K562 (cell line): ENCODE results near the gene LONRF3. TPM values are rescaled to one million over a fixed set of nuclear protein-coding genes. Genes with fewer than 3 reads are reported as not detected.

Experiments used
- CBFB ChIP-seq: sonication (generic); formaldehyde crosslinking; IDR thresholded peaks from 2 replicates; pipeline ENCODE4 v1.4.0; 2020; ENCODE audit warnings: mild to moderate bottlenecking, missing genetic modification reagents
- DMBX1 ChIP-seq: fragments of 250-450 bp; sonication (Bioruptor Pico); IDR thresholded peaks from 2 replicates; pipeline ENCODE4 v1.8.0; 2022; ENCODE audit warnings: inconsistent platforms, mild to moderate bottlenecking, moderate library complexity, borderline replicate concordance
- FOXA1 ChIP-seq: fragments of 450-650 bp; IDR thresholded peaks from 2 replicates; pipeline ENCODE4 v1.6.1; 2016; ENCODE audit warnings: mild to moderate bottlenecking, borderline replicate concordance
- GTF2E2 ChIP-seq: fragments of 200-800 bp; sonication (Bioruptor generic); IDR thresholded peaks from 2 replicates; pipeline ENCODE4 v1.6.1; 2016; ENCODE audit warnings: missing genetic modification characterization, missing compliant biosample characterization
- HNRNPUL1 ChIP-seq: fragments of 200-400 bp; formaldehyde crosslinking; IDR thresholded peaks from 2 replicates; pipeline ENCODE4 v1.6.1; 2017; ENCODE audit warnings: low read length
- KLF6 ChIP-seq: fragments of 250-450 bp; sonication (Bioruptor Pico); IDR thresholded peaks from 2 replicates; pipeline ENCODE4 v1.4.0; 2020; ENCODE audit warnings: mild to moderate bottlenecking, moderate library complexity, borderline replicate concordance
- MCM7 ChIP-seq, 2 experiments: fragments of 450-650 bp; IDR thresholded peaks; 2 replicates each; pipeline ENCODE4 v1.6.1; 2016 to 2018
- PHF20 ChIP-seq: fragments of 450-650 bp; IDR thresholded peaks from 2 replicates; pipeline ENCODE4 v1.6.1; 2018; ENCODE audit not compliant: partially characterized antibody
- SREBF1 ChIP-seq: fragments of 150-350 bp; IDR thresholded peaks from 2 replicates; pipeline ENCODE4 v1.6.1; 2014; ENCODE audit warnings: antibody characterized with exemption, low read depth, low read length, borderline replicate concordance
- STAT6 ChIP-seq: sonication (generic); formaldehyde crosslinking; IDR thresholded peaks from 2 replicates; pipeline ENCODE4 v1.8.1; 2023; ENCODE audit warnings: mild to moderate bottlenecking, missing genetic modification reagents
- TAF7 ChIP-seq: fragments of 450-650 bp; IDR thresholded peaks from 2 replicates; pipeline ENCODE4 v1.6.1; 2016; ENCODE audit warnings: missing genetic modification characterization, missing compliant biosample characterization
- TAF9B ChIP-seq: fragments of 450-650 bp; IDR thresholded peaks from 2 replicates; pipeline ENCODE4 v1.6.1; 2018; ENCODE audit warnings: mild to moderate bottlenecking; ENCODE audit not compliant: partially characterized antibody
- TRIM28 ChIP-seq: fragments of 450-650 bp; IDR thresholded peaks from 2 replicates; pipeline ENCODE4 v1.6.1; 2017
- ZC3H11A ChIP-seq: IDR thresholded peaks from 2 replicates; pipeline ENCODE4 v1.6.1; 2012; ENCODE audit warnings: low read depth, low read length, improper control_type of control experiment
- ZKSCAN1 ChIP-seq: fragments of 150-350 bp; IDR thresholded peaks from 2 replicates; pipeline ENCODE4 v1.6.1; 2016; ENCODE audit warnings: low read depth, low read length
- ZNF197 ChIP-seq: fragments of 200-800 bp; sonication (Bioruptor generic); IDR thresholded peaks from 2 replicates; pipeline ENCODE4 v1.6.1; 2016; ENCODE audit warnings: low read depth, missing genetic modification characterization, missing compliant biosample characterization
- ZNF212 ChIP-seq: fragments of 450-650 bp; formaldehyde crosslinking; IDR thresholded peaks from 2 replicates; pipeline ENCODE4 v1.4.0; 2020; ENCODE audit warnings: mild to moderate bottlenecking
- ZNF444 ChIP-seq: fragments of 250-450 bp; sonication (Bioruptor Pico); IDR thresholded peaks from 2 replicates; pipeline ENCODE4 v1.4.0; 2020; ENCODE audit warnings: mild to moderate bottlenecking, moderate library complexity
- ZNF830 ChIP-seq: fragments of 250-450 bp; sonication (Bioruptor Pico); IDR thresholded peaks from 2 replicates; pipeline ENCODE4 v1.5.0; 2021; ENCODE audit warnings: mild to moderate bottlenecking
- polyA plus RNA-seq, 8 experiments: library from polyadenylated mRNA; depleted of rRNA in 4 of 8; stranded (reverse) in 5 of 8; unstranded in 3 of 8; fragments of >200 nt; fragmentation: Nextera tagmentation in 2 of 8; fragmentation: Illumina TruSeq in 1 of 8; extraction: Ambion mirVana in 2 of 8; extraction: Trizol in 1 of 8; gene quantifications; 2 replicates each; pipeline versions ENCODE4 v1.2.1 to v1.2.3, GENCODE V29; 2011 to 2014; ENCODE audit warnings: inconsistent platforms in 1 of 8, missing spikeins in 1 of 8
- total RNA-seq, 7 experiments: library from RNA; depleted of rRNA in 6 of 7; stranded (reverse); fragments of >200 nt in 6 of 7; fragmentation: Illumina TruSeq in 2 of 7; extraction: Trizol in 2 of 7; gene quantifications; 2 replicates each; pipeline versions ENCODE4 v1.2.1 to v1.2.3, GENCODE V29; 2011 to 2021; ENCODE audit warnings: low replicate concordance in 1 of 7
- TF ChIP-seq, protein P1 (sequence below): fragments of 450-650 bp; IDR thresholded peaks from 2 replicates; pipeline ENCODE4 v1.6.1; 2016; ENCODE audit warnings: low read depth
- TF ChIP-seq, protein P2 (sequence below): sonication (generic); formaldehyde crosslinking; IDR thresholded peaks from 2 replicates; pipeline ENCODE4 v1.9.0; 2022; ENCODE audit warnings: mild to moderate bottlenecking, missing genetic modification reagents

The LONRF3 gene
- total and polyA plus RNA-seq, 9 of the 15 experiments (the other 6 are each of a cell fraction or from before 2014, with no cell fraction given): 1.3 to 22.0 (median 8.7) TPM

GRCh38 chrX:118943102-118943501 lies 31.3 kb upstream of the LONRF3 start (continued):
- TF ChIP-seq, protein P1, sequence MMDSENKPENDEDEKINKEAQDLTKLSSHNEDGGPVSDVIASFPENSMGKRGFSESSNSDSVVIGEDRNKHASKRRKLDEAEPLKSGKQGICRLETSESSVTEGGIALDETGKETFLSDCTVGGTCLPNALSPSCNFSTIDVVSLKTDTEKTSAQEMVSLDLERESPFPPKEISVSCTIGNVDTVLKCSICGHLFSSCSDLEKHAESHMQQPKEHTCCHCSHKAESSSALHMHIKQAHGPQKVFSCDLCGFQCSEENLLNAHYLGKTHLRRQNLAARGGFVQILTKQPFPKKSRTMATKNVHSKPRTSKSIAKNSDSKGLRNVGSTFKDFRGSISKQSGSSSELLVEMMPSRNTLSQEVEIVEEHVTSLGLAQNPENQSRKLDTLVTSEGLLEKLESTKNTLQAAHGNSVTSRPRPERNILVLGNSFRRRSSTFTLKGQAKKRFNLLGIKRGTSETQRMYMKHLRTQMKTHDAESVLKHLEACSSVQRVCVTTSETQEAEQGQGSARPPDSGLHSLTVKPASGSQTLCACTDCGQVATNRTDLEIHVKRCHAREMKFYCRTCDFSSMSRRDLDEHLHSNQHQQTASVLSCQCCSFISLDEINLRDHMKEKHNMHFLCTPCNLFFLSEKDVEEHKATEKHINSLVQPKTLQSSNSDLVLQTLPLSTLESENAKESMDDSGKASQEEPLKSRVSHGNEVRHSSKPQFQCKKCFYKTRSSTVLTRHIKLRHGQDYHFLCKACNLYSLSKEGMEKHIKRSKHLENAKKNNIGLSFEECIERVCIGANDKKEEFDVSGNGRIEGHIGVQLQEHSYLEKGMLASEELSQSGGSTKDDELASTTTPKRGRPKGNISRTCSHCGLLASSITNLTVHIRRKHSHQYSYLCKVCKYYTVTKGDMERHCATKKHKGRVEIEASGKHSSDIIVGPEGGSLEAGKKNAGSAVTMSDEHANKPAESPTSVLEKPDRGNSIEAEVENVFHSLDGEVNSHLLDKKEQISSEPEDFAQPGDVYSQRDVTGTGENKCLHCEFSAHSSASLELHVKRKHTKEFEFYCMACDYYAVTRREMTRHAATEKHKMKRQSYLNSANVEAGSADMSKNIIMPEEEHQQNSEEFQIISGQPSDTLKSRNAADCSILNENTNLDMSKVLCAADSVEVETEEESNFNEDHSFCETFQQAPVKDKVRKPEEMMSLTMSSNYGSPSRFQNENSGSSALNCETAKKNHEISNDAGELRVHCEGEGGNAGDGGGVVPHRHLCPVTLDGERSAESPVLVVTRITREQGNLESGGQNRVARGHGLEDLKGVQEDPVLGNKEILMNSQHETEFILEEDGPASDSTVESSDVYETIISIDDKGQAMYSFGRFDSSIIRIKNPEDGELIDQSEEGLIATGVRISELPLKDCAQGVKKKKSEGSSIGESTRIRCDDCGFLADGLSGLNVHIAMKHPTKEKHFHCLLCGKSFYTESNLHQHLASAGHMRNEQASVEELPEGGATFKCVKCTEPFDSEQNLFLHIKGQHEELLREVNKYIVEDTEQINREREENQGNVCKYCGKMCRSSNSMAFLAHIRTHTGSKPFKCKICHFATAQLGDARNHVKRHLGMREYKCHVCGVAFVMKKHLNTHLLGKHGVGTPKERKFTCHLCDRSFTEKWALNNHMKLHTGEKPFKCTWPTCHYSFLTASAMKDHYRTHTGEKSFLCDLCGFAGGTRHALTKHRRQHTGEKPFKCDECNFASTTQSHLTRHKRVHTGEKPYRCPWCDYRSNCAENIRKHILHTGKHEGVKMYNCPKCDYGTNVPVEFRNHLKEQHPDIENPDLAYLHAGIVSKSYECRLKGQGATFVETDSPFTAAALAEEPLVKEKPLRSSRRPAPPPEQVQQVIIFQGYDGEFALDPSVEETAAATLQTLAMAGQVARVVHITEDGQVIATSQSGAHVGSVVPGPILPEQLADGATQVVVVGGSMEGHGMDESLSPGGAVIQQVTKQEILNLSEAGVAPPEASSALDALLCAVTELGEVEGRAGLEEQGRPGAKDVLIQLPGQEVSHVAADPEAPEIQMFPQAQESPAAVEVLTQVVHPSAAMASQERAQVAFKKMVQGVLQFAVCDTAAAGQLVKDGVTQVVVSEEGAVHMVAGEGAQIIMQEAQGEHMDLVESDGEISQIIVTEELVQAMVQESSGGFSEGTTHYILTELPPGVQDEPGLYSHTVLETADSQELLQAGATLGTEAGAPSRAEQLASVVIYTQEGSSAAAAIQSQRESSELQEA: no peak
- TF ChIP-seq ZNF212 (CRISPR knock-in tag): no peak
- no peak for TF ChIP-seq GTF2E2
- TF ChIP-seq ZC3H11A: no peak
- no peak for TF ChIP-seq HNRNPUL1
- TF ChIP-seq PHF20: no peak
- TF ChIP-seq KLF6: no peak
- TF ChIP-seq CBFB: no peak
- no peak for TF ChIP-seq DMBX1 (CRISPR knock-in tag)
- TF ChIP-seq TAF7 (tag): no peak
- no peak for TF ChIP-seq TRIM28
- TF ChIP-seq, protein P2, sequence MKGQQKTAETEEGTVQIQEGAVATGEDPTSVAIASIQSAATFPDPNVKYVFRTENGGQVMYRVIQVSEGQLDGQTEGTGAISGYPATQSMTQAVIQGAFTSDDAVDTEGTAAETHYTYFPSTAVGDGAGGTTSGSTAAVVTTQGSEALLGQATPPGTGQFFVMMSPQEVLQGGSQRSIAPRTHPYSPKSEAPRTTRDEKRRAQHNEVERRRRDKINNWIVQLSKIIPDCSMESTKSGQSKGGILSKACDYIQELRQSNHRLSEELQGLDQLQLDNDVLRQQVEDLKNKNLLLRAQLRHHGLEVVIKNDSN: no peak
- TF ChIP-seq ZNF830 (CRISPR knock-in tag): no peak
- TF ChIP-seq ZNF444 (CRISPR knock-in tag): no peak
- no peak for TF ChIP-seq FOXA1
- no peak for TF ChIP-seq SREBF1
- TF ChIP-seq STAT6 (CRISPR knock-in tag): no peak
- TF ChIP-seq ZKSCAN1: no peak
- no peak for TF ChIP-seq MCM7 (IDR thresholded peaks at IDR 0.05)
- TF ChIP-seq ZNF197 (CRISPR knock-in tag): no peak
- no peak for TF ChIP-seq TAF9B
